ENCODE data around the gene MUS81.
A peak's percentile ranks its signal among the peaks of the same experiment; 100 is the strongest.
"Not testable (repeated sequence)": the region's sequence is repeated elsewhere in the genome, so short reads cannot be mapped to it uniquely, and the experiment has no call there.

MUS81 gene

GRCh38 chr11:65847746-65848145, 12.5 kb upstream of the MUS81 start:
- no peak for DNase-seq (ENCODE audit: low read depth in 2 of 2)

- not testable (repeated sequence) for DNase-seq (ENCODE audit: low read depth in 2 of 2)
These were observed 11.5 kb upstream of the MUS81 start for GRCh38 chr11:65848693-65849092.

GRCh38 chr11:65849366-65849765, 10.9 kb upstream of the MUS81 start:
- no peak for DNase-seq (ENCODE audit: low read depth in 2 of 2)

- no peak for DNase-seq (ENCODE audit: low read depth in 2 of 2)
These were observed 10.4 kb upstream of the MUS81 start for GRCh38 chr11:65849771-65850216.

- no peak for DNase-seq (ENCODE audit: low read depth in 2 of 2)
These were observed 9.8 kb upstream of the MUS81 start for GRCh38 chr11:65850217-65851082.

- DNase-seq (ENCODE audit: low read depth in 2 of 2) = no peak
These were observed 9.1 kb upstream of the MUS81 start for GRCh38 chr11:65851083-65851579.

- DNase-seq (ENCODE audit: low read depth in 2 of 2) = no peak
These were observed 8.3 kb upstream of the MUS81 start for GRCh38 chr11:65851811-65852507.

- no peak for DNase-seq (ENCODE audit: low read depth in 2 of 2)
These were observed 7.6 kb upstream of the MUS81 start for GRCh38 chr11:65852508-65853245.

- DNase-seq (ENCODE audit: low read depth in 2 of 2) = no peak
These were observed 6.8 kb upstream of the MUS81 start for GRCh38 chr11:65853246-65853979.

GRCh38 chr11:65854161-65854592, 6.1 kb upstream of the MUS81 start:
- no peak for DNase-seq (ENCODE audit: low read depth in 2 of 2)

GRCh38 chr11:65854852-65855837, 5.1 kb upstream of the MUS81 start:
- no peak for DNase-seq (ENCODE audit: low read depth in 2 of 2)

GRCh38 chr11:65855927-65856363, 4.3 kb upstream of the MUS81 start:
- DNase-seq (ENCODE audit: low read depth in 2 of 2) = no peak

- peak; percentile 68 to 73 for DNase-seq (ENCODE audit: low read depth in 2 of 2)
These were observed 3.3 kb upstream of the MUS81 start for GRCh38 chr11:65856689-65857499.

GRCh38 chr11:65857500-65857852, 2.8 kb upstream of the MUS81 start:
- DNase-seq (ENCODE audit: low read depth in 2 of 2) = peak in 1 of 2 donors; percentile 43

GRCh38 chr11:65857853-65858680, 2.2 kb upstream of the MUS81 start, which contains the start of gene CFL1:
Gene CFL1 (minus strand): TSS chr11:65858180. CDS start chr11:65858099, 81 bp downstream.
- DNase-seq (ENCODE audit: low read depth in 2 of 2) = peak; percentile 93 to 95

- DNase-seq (ENCODE audit: low read depth in 2 of 2) = no peak
These were observed 1.5 kb upstream of the MUS81 start for GRCh38 chr11:65858681-65859087.

- peak; percentile 96 for DNase-seq (ENCODE audit: low read depth in 2 of 2)
These were observed 980 bp upstream of the MUS81 start for GRCh38 chr11:65859095-65859811.
